Memory B cell (primary cell): ENCODE data around the gene ST8SIA2.

Source experiments
- ATAC-seq: fragments of 150-1000 bp; cut with Tn5 transposase; 2 replicates; pipeline ENCODE4 v1.10.0; 2021; ENCODE audit warnings: low read depth, mild to moderate bottlenecking, moderate library complexity
- DNase-seq, 2 donors: peaks; one replicate each; pipeline ENCODE4 v3.0.0; 2022; ENCODE audit warnings: low spot score in 2 of 2
- H3K27ac Mint-ChIP-seq: one replicate; pipeline ENCODE4 v1.8.0; 2022; ENCODE audit warnings: mild to moderate bottlenecking, moderate library complexity, mixed read lengths
- H3K27me3 Mint-ChIP-seq: one replicate; pipeline ENCODE4 v1.8.0; 2022; ENCODE audit warnings: mixed read lengths
- H3K36me3 Mint-ChIP-seq: one replicate; pipeline ENCODE4 v1.8.0; 2022; ENCODE audit warnings: mild to moderate bottlenecking, mixed read lengths
- H3K4me1 Mint-ChIP-seq: one replicate; pipeline ENCODE4 v1.8.0; 2022; ENCODE audit warnings: mixed read lengths
- H3K4me3 Mint-ChIP-seq: one replicate; pipeline ENCODE4 v1.8.0; 2022; ENCODE audit warnings: mild to moderate bottlenecking, moderate library complexity, mixed read lengths
- H3K9me3 Mint-ChIP-seq: one replicate; pipeline ENCODE4 v1.8.0; 2022; ENCODE audit warnings: mixed read lengths

Gene ST8SIA2

GRCh38 chr15:92407321-92407720, 13.6 kb downstream of the ST8SIA2 start:
- H3K27me3 Mint-ChIP-seq: peaks cover 5% of the 10 kb centered on the region

GRCh38 chr15:92407916-92408315, 14.2 kb downstream of the ST8SIA2 start:
- H3K9me3 Mint-ChIP-seq: no peaks in the 10 kb centered on the region
- no peaks in the 10 kb centered on the region for H3K4me1 Mint-ChIP-seq
- H3K36me3 Mint-ChIP-seq: no peaks in the 10 kb centered on the region
- H3K4me3 Mint-ChIP-seq: no peak overlapping the region
- H3K27ac Mint-ChIP-seq: no peak overlapping the region
- ATAC-seq: no peak
- no peak for DNase-seq
- H3K27me3 Mint-ChIP-seq: peaks cover 5% of the 10 kb centered on the region

More at GRCh38 chr15:92407321-92407720, 13.6 kb downstream of the ST8SIA2 start:
- Mint-ChIP-seq H3K9me3 (no peaks in the 10 kb centered on the region), H3K36me3 (no peaks in the 10 kb centered on the region), H3K27ac (no peak overlapping the region), H3K4me1 (no peaks in the 10 kb centered on the region), H3K4me3 (no peak overlapping the region)
- DNase-seq (no peak), ATAC-seq (no peak)

GRCh38 chr15:92409006-92409405, 15.3 kb downstream of the ST8SIA2 start:
- Mint-ChIP-seq H3K27me3 (peaks cover 3% of the 10 kb centered on the region), H3K27ac (no peak overlapping the region)
- ATAC-seq: no peak

GRCh38 chr15:92409521-92409920, 15.8 kb downstream of the ST8SIA2 start:
- Mint-ChIP-seq H3K36me3 (no peaks in the 10 kb centered on the region), H3K4me1 (no peaks in the 10 kb centered on the region), H3K27ac (no peak overlapping the region), H3K9me3 (no peaks in the 10 kb centered on the region), H3K4me3 (no peak overlapping the region), H3K27me3 (peaks cover 3% of the 10 kb centered on the region)
- no peak for DNase-seq
- ATAC-seq: no peak

More at GRCh38 chr15:92409006-92409405, 15.3 kb downstream of the ST8SIA2 start:
- DNase-seq: no peak
- Mint-ChIP-seq H3K9me3 (no peaks in the 10 kb centered on the region), H3K4me3 (no peak overlapping the region), H3K4me1 (no peaks in the 10 kb centered on the region), H3K36me3 (no peaks in the 10 kb centered on the region)

- Mint-ChIP-seq H3K27ac (no peak overlapping the region), H3K4me1 (no peaks in the 10 kb centered on the region), H3K27me3 (peaks cover 3% of the 10 kb centered on the region), H3K36me3 (no peaks in the 10 kb centered on the region), H3K9me3 (no peaks in the 10 kb centered on the region), H3K4me3 (no peak overlapping the region)
- ATAC-seq (no peak), DNase-seq (no peak)
Observed at GRCh38 chr15:92410537-92410936, 16.9 kb downstream of the ST8SIA2 start.

- H3K9me3 Mint-ChIP-seq: no peaks in the 10 kb centered on the region
- no peaks in the 10 kb centered on the region for H3K4me1 Mint-ChIP-seq
- no peak overlapping the region for H3K4me3 Mint-ChIP-seq
- H3K27ac Mint-ChIP-seq: no peak overlapping the region
- ATAC-seq (no peak), DNase-seq (no peak)
- H3K27me3 Mint-ChIP-seq: peaks cover 7% of the 10 kb centered on the region
- no peaks in the 10 kb centered on the region for H3K36me3 Mint-ChIP-seq
Observed at GRCh38 chr15:92411256-92411655, 17.6 kb downstream of the ST8SIA2 start.

GRCh38 chr15:92413510-92413909, 19.8 kb downstream of the ST8SIA2 start:
- Mint-ChIP-seq H3K36me3 (no peaks in the 10 kb centered on the region), H3K27ac (no peak overlapping the region), H3K4me1 (no peaks in the 10 kb centered on the region), H3K9me3 (no peaks in the 10 kb centered on the region), H3K27me3 (peaks cover 7% of the 10 kb centered on the region), H3K4me3 (no peak overlapping the region)
- ATAC-seq: no peak
- no peak for DNase-seq

- DNase-seq (no peak), ATAC-seq (no peak)
- no peak overlapping the region for H3K27ac Mint-ChIP-seq
- H3K9me3 Mint-ChIP-seq: no peaks in the 10 kb centered on the region
- H3K4me3 Mint-ChIP-seq: no peak overlapping the region
- H3K36me3 Mint-ChIP-seq: no peaks in the 10 kb centered on the region
- H3K4me1 Mint-ChIP-seq: no peaks in the 10 kb centered on the region
- H3K27me3 Mint-ChIP-seq: peaks cover 4% of the 10 kb centered on the region
Observed at GRCh38 chr15:92415639-92416297, 22.1 kb downstream of the ST8SIA2 start.

GRCh38 chr15:92416557-92416956, 22.9 kb downstream of the ST8SIA2 start:
- Mint-ChIP-seq H3K9me3 (no peaks in the 10 kb centered on the region), H3K4me1 (no peaks in the 10 kb centered on the region), H3K27ac (no peak overlapping the region), H3K36me3 (no peaks in the 10 kb centered on the region), H3K4me3 (no peak overlapping the region), H3K27me3 (peaks cover 4% of the 10 kb centered on the region)
- ATAC-seq (no peak), DNase-seq (no peak)

- H3K9me3 Mint-ChIP-seq: no peaks in the 10 kb centered on the region
- H3K27ac Mint-ChIP-seq: no peak overlapping the region
- DNase-seq (no peak), ATAC-seq (no peak)
- H3K27me3 Mint-ChIP-seq: peaks cover 4% of the 10 kb centered on the region
- no peaks in the 10 kb centered on the region for H3K4me1 Mint-ChIP-seq
- no peak overlapping the region for H3K4me3 Mint-ChIP-seq
- H3K36me3 Mint-ChIP-seq: no peaks in the 10 kb centered on the region
Observed at GRCh38 chr15:92417716-92418115, 24.0 kb downstream of the ST8SIA2 start.

GRCh38 chr15:92418864-92419263, 25.2 kb downstream of the ST8SIA2 start:
- Mint-ChIP-seq H3K27ac (no peak overlapping the region), H3K9me3 (peaks cover under 1% of the 10 kb centered on the region)

GRCh38 chr15:92421976-92422375, 28.3 kb downstream of the ST8SIA2 start:
- H3K4me3 Mint-ChIP-seq: no peak overlapping the region
- no peak for DNase-seq
- H3K27ac Mint-ChIP-seq: no peak overlapping the region
- H3K36me3 Mint-ChIP-seq: no peaks in the 10 kb centered on the region
- ATAC-seq: no peak
- peaks cover 1% of the 10 kb centered on the region for H3K9me3 Mint-ChIP-seq
- H3K27me3 Mint-ChIP-seq: peaks cover 9% of the 10 kb centered on the region
- H3K4me1 Mint-ChIP-seq: no peaks in the 10 kb centered on the region

More at GRCh38 chr15:92418864-92419263, 25.2 kb downstream of the ST8SIA2 start:
- Mint-ChIP-seq H3K27me3 (peaks cover 4% of the 10 kb centered on the region), H3K4me1 (no peaks in the 10 kb centered on the region), H3K36me3 (no peaks in the 10 kb centered on the region), H3K4me3 (no peak overlapping the region)
- no peak for ATAC-seq
- DNase-seq: no peak

GRCh38 chr15:92425578-92426225, 32.0 kb downstream of the ST8SIA2 start:
- ATAC-seq (no peak), DNase-seq (no peak)
- Mint-ChIP-seq H3K9me3 (peaks cover 1% of the 10 kb centered on the region), H3K4me3 (no peak overlapping the region), H3K4me1 (no peaks in the 10 kb centered on the region), H3K36me3 (no peaks in the 10 kb centered on the region), H3K27me3 (peaks cover 9% of the 10 kb centered on the region), H3K27ac (no peak overlapping the region)

- H3K9me3 Mint-ChIP-seq: no peaks in the 10 kb centered on the region
- H3K27me3 Mint-ChIP-seq: peaks cover 9% of the 10 kb centered on the region
- H3K27ac Mint-ChIP-seq: no peak overlapping the region
- ATAC-seq (no peak), DNase-seq (no peak)
- H3K4me1 Mint-ChIP-seq: no peaks in the 10 kb centered on the region
- no peak overlapping the region for H3K4me3 Mint-ChIP-seq
- H3K36me3 Mint-ChIP-seq: no peaks in the 10 kb centered on the region
Observed at GRCh38 chr15:92429378-92430068, 35.8 kb downstream of the ST8SIA2 start.
